ENCODE measurements around the gene TMEM132D.

The TMEM132D gene

DNA sequence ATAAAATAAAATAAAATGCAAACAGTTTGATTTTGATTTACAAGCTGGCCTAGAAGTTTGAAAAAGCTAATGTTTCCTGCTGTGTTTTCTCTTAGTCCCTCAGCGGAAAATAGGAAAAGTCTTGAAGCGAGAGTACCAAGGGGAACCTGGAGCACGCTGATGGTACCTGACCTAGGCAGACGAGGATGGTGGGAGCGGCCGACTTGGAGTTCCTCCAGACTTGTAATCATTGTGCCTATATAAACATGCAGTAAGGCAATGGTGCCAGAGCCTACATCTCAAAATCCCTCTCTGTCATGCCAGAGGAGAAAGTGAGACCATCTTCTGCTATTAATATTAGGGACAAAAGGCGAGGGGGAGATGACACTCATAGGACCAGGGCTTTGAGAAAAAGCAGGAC is 371.7 kb downstream of the TMEM132D start:
- ChIA-PET POLR2A (no interaction called here), CTCF (no interaction called here)
- TF ChIP-seq, protein P1, sequence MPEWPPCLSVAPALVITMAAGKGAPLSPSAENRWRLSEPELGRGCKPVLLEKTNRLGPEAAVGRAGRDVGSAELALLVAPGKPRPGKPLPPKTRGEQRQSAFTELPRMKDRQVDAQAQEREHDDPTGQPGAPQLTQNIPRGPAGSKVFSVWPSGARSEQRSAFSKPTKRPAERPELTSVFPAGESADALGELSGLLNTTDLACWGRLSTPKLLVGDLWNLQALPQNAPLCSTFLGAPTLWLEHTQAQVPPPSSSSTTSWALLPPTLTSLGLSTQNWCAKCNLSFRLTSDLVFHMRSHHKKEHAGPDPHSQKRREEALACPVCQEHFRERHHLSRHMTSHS (tag by site-specific recombination; IDR thresholded peaks at IDR 0.05): no peak
- TF ChIP-seq ZNF623 (tag by site-specific recombination; IDR thresholded peaks at IDR 0.05) (no peak), ZNF23 (tag by site-specific recombination; IDR thresholded peaks at IDR 0.05; ENCODE audit: borderline replicate concordance) (no peak), ZNF548 (tag by site-specific recombination; IDR thresholded peaks at IDR 0.05) (no peak), ZNF157 (tag by site-specific recombination; IDR thresholded peaks at IDR 0.05) (no peak), ZNF473 (tag by site-specific recombination; IDR thresholded peaks at IDR 0.05) (no peak), ZNF266 (tag by site-specific recombination; IDR thresholded peaks at IDR 0.05; ENCODE audit: low read depth) (no peak)
- TF ChIP-seq, protein P2, sequence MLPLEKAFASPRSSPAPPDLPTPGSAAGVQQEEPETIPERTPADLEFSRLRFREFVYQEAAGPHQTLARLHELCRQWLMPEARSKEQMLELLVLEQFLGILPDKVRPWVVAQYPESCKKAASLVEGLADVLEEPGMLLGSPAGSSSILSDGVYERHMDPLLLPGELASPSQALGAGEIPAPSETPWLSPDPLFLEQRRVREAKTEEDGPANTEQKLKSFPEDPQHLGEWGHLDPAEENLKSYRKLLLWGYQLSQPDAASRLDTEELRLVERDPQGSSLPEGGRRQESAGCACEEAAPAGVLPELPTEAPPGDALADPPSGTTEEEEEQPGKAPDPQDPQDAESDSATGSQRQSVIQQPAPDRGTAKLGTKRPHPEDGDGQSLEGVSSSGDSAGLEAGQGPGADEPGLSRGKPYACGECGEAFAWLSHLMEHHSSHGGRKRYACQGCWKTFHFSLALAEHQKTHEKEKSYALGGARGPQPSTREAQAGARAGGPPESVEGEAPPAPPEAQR (tag by site-specific recombination; IDR thresholded peaks at IDR 0.05): no peak
- Histone ChIP-seq H3K4me3 (ENCODE audit: low read depth, low read length) (no peak overlapping the region), H3K9me3 (ENCODE audit: control insufficient read depth, insufficient read depth, low read depth, low read length) (no peaks in the 10 kb centered on the region), H3K36me3 (ENCODE audit: control insufficient read depth in 2 of 2, insufficient read depth in 1 of 2, low read length in 2 of 2) (no peaks in the 10 kb centered on the region), H3K4me1 (ENCODE audit: control insufficient read depth, insufficient read depth, low read length) (no peaks in the 10 kb centered on the region), H3K27ac (ENCODE audit: extremely low read depth, low read depth, low read length) (no peak overlapping the region)

DNA sequence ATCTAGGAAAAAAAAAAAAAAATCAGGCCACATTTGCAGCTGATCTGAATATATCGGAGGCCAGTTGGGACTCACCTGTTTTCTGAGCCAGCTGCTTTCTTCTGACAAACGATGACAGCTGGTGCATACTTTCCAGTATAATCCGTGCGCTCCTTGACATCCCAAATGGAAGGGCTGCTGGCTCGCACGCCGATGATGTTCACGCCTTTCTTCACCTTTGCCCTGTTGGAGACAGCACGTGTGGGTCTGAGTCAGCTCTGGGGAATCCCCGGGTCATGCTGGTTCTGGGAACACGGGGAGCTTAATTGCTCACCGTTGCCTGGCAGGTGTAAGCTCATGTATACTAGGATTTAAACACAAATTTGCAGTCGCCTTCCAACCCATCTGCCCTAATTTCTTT is 372.8 kb downstream of the TMEM132D start:
- Histone ChIP-seq H3K4me1 (ENCODE audit: control insufficient read depth, insufficient read depth, low read length) (no peaks in the 10 kb centered on the region), H3K27ac (ENCODE audit: extremely low read depth, low read depth, low read length) (no peak overlapping the region), H3K4me3 (ENCODE audit: low read depth, low read length) (no peak overlapping the region), H3K9me3 (ENCODE audit: control insufficient read depth, insufficient read depth, low read depth, low read length) (no peaks in the 10 kb centered on the region), H3K36me3 (ENCODE audit: control insufficient read depth in 2 of 2, insufficient read depth in 1 of 2, low read length in 2 of 2) (no peaks in the 10 kb centered on the region)
- TF ChIP-seq ZNF670 (tag by site-specific recombination; IDR thresholded peaks at IDR 0.05; ENCODE audit: low read depth): no peak
- no peak for TF ChIP-seq ZBTB21 (tag by site-specific recombination; IDR thresholded peaks at IDR 0.05)
- TF ChIP-seq, protein P1 (tag by site-specific recombination; IDR thresholded peaks at IDR 0.05): no peak
- TF ChIP-seq ZNF274 (IDR thresholded peaks at IDR 0.05; ENCODE audit: low read length): no peak
- TF ChIP-seq ZNF274 (tag by site-specific recombination; IDR thresholded peaks at IDR 0.05; ENCODE audit: borderline replicate concordance): no peak
- no peak for TF ChIP-seq OSR2 (tag by site-specific recombination; IDR thresholded peaks at IDR 0.05)
- TF ChIP-seq, protein P3, sequence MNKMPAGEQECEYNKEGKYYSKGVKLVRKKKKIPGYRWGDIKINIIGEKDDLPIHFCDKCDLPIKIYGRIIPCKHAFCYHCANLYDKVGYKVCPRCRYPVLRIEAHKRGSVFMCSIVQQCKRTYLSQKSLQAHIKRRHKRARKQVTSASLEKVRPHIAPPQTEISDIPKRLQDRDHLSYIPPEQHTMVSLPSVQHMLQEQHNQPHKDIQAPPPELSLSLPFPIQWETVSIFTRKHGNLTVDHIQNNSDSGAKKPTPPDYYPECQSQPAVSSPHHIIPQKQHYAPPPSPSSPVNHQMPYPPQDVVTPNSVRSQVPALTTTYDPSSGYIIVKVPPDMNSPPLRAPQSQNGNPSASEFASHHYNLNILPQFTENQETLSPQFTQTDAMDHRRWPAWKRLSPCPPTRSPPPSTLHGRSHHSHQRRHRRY (tag by site-specific recombination; IDR thresholded peaks at IDR 0.05): no peak
- TF ChIP-seq ZNF426 (tag by site-specific recombination; IDR thresholded peaks at IDR 0.05): no peak
- TF ChIP-seq ZNF324 (tag by site-specific recombination; IDR thresholded peaks at IDR 0.05): no peak
- TF ChIP-seq ZNF391 (tag by site-specific recombination; IDR thresholded peaks at IDR 0.05; ENCODE audit: borderline replicate concordance, low read depth): no peak
- TF ChIP-seq, protein P4, sequence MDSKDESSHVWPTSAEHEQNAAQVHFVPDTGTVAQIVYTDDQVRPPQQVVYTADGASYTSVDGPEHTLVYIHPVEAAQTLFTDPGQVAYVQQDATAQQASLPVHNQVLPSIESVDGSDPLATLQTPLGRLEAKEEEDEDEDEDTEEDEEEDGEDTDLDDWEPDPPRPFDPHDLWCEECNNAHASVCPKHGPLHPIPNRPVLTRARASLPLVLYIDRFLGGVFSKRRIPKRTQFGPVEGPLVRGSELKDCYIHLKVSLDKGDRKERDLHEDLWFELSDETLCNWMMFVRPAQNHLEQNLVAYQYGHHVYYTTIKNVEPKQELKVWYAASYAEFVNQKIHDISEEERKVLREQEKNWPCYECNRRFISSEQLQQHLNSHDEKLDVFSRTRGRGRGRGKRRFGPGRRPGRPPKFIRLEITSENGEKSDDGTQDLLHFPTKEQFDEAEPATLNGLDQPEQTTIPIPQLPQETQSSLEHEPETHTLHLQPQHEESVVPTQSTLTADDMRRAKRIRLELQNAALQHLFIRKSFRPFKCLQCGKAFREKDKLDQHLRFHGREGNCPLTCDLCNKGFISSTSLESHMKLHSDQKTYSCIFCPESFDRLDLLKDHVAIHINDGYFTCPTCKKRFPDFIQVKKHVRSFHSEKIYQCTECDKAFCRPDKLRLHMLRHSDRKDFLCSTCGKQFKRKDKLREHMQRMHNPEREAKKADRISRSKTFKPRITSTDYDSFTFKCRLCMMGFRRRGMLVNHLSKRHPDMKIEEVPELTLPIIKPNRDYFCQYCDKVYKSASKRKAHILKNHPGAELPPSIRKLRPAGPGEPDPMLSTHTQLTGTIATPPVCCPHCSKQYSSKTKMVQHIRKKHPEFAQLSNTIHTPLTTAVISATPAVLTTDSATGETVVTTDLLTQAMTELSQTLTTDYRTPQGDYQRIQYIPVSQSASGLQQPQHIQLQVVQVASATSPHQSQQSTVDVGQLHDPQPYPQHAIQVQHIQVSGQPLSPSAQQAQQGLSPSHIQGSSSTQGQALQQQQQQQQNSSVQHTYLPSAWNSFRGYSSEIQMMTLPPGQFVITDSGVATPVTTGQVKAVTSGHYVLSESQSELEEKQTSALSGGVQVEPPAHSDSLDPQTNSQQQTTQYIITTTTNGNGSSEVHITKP (tag by site-specific recombination; IDR thresholded peaks at IDR 0.05): no peak
- TF ChIP-seq MYNN (tag by site-specific recombination; IDR thresholded peaks at IDR 0.05; ENCODE audit: borderline replicate concordance): no peak
- TF ChIP-seq, protein P5, sequence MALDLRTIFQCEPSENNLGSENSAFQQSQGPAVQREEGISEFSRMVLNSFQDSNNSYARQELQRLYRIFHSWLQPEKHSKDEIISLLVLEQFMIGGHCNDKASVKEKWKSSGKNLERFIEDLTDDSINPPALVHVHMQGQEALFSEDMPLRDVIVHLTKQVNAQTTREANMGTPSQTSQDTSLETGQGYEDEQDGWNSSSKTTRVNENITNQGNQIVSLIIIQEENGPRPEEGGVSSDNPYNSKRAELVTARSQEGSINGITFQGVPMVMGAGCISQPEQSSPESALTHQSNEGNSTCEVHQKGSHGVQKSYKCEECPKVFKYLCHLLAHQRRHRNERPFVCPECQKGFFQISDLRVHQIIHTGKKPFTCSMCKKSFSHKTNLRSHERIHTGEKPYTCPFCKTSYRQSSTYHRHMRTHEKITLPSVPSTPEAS (tag by site-specific recombination; IDR thresholded peaks at IDR 0.05): no peak
- TF ChIP-seq GLIS2 (tag by site-specific recombination; IDR thresholded peaks at IDR 0.05): no peak
- TF ChIP-seq ZNF175 (tag by site-specific recombination; IDR thresholded peaks at IDR 0.05): no peak
- no peak for TF ChIP-seq ZNF133 (tag by site-specific recombination; IDR thresholded peaks at IDR 0.05)
- no peak for TF ChIP-seq ZNF416 (tag by site-specific recombination; IDR thresholded peaks at IDR 0.05)
- CTCF ChIA-PET: no interaction called here
- POLR2A ChIA-PET: no interaction called here

All from HEK293 (cell line).